ENCODE data around the gene PLXDC1. TPM values are rescaled to one million over a fixed set of nuclear protein-coding genes. Genes with fewer than 3 reads are reported as not detected.

Gene PLXDC1
- total RNA-seq, 1 donor from 2014 or later, result 36.4 TPM

Other genes with a start within 250 kb of the PLXDC1 start
- not detected for gene FBXO47, start 184.2 kb downstream of the PLXDC1 start, total RNA-seq
- not detected for gene ARL5C, start 14.5 kb upstream of the PLXDC1 start, total RNA-seq
- gene CACNB1, start 46.0 kb upstream of the PLXDC1 start, total RNA-seq, result 16.9 TPM
- 1,170 TPM for gene RPL19, start 48.6 kb upstream of the PLXDC1 start, total RNA-seq
- gene STAC2, start 74.3 kb upstream of the PLXDC1 start, total RNA-seq, result 0.49 TPM
- 29.1 TPM for gene FBXL20, start 250.0 kb upstream of the PLXDC1 start, total RNA-seq